ENCODE results near the gene HSD3B1.
"Not testable (repeated sequence)": the region's sequence is repeated elsewhere in the genome, so short reads cannot be mapped to it uniquely, and the experiment has no call there.

Gene HSD3B1

GRCh38 chr1:119492763-119493162 is 14.2 kb upstream of the HSD3B1 start:
- DNase-seq = no peak

GRCh38 chr1:119504831-119505230 is 2.2 kb upstream of the HSD3B1 start:
- DNase-seq = no peak

GRCh38 chr1:119510046-119510445 is 3.0 kb downstream of the HSD3B1 start:
- no peak for DNase-seq

- DNase-seq = no peak
These were observed 8.2 kb downstream of the HSD3B1 start for GRCh38 chr1:119515221-119515620.

- no peak for DNase-seq
These were observed 9.2 kb downstream of the HSD3B1 start for GRCh38 chr1:119516247-119516646.

GRCh38 chr1:119516680-119517079 is 9.7 kb downstream of the HSD3B1 start:
- DNase-seq = no peak

- DNase-seq = not testable (repeated sequence)
These were observed 10.7 kb downstream of the HSD3B1 start for GRCh38 chr1:119517667-119518066.

GRCh38 chr1:119531606-119532323 is 24.8 kb downstream of the HSD3B1 start:
- peak; percentile 87 for DNase-seq

- no peak for DNase-seq
These were observed 25.4 kb downstream of the HSD3B1 start for GRCh38 chr1:119532324-119532910.

- no peak for DNase-seq
These were observed 28.4 kb downstream of the HSD3B1 start for GRCh38 chr1:119535381-119535780.

- no peak for DNase-seq
These were observed 31.0 kb downstream of the HSD3B1 start for GRCh38 chr1:119537966-119538365.

- no peak for DNase-seq
These were observed 32.6 kb downstream of the HSD3B1 start for GRCh38 chr1:119539636-119540035.

- DNase-seq = no peak
These were observed 34.4 kb downstream of the HSD3B1 start for GRCh38 chr1:119541389-119541788.

GRCh38 chr1:119542492-119542946 is 35.5 kb downstream of the HSD3B1 start:
- DNase-seq = peak; percentile 5

- DNase-seq = no peak
These were observed 37.3 kb downstream of the HSD3B1 start for GRCh38 chr1:119544165-119544762.

- DNase-seq = no peak
These were observed 39.6 kb downstream of the HSD3B1 start for GRCh38 chr1:119546641-119547040.

GRCh38 chr1:119547306-119547705 is 40.3 kb downstream of the HSD3B1 start:
- no peak for DNase-seq

GRCh38 chr1:119547805-119548204 is 40.8 kb downstream of the HSD3B1 start:
- DNase-seq = no peak

- peak; percentile 67 for DNase-seq
These were observed 42.7 kb downstream of the HSD3B1 start for GRCh38 chr1:119549719-119550132.

GRCh38 chr1:119550381-119550780 is 43.4 kb downstream of the HSD3B1 start:
- no peak for DNase-seq

GRCh38 chr1:119551218-119551617 is 44.2 kb downstream of the HSD3B1 start:
- DNase-seq = no peak

- not testable (repeated sequence) for DNase-seq
These were observed 45.6 kb downstream of the HSD3B1 start for GRCh38 chr1:119552656-119553055.

- peak; percentile 25 for DNase-seq
These were observed 46.5 kb downstream of the HSD3B1 start for GRCh38 chr1:119553302-119554071.

Measured in fibroblast of upper back skin (primary cell).